Activated CD4-positive, alpha-beta memory T cell treated with anti-CD3 and anti-CD28 coated beads, Interleukin-2, amount 10 ng/mL, durations not matched to agents 7 days and 5 days (primary cell): Measurements from ENCODE around the gene PRKAG2. TPM values are rescaled to one million over a fixed set of nuclear protein-coding genes. Genes with fewer than 3 reads are reported as not detected.

Source experiments
- CTCF ChIA-PET: fragments of 350-600 bp; sonication (Branson Sonifier 250); formaldehyde crosslinking; loops from one replicate; lab custom pipeline; 2021; ENCODE audit warnings: antibody characterized with exemption, inconsistent platforms; lab: Charles Lee
- POLR2A ChIA-PET: fragments of 350-600 bp; sonication (Branson Sonifier 250); formaldehyde crosslinking; loops from one replicate; lab custom pipeline; 2021; ENCODE audit warnings: antibody characterized with exemption; lab: Charles Lee
- DNase-seq: peaks from one replicate; pipeline ENCODE4 v3.0.0-alpha.2; 2020
- H3K27ac Mint-ChIP-seq: one replicate; pipeline ENCODE4 v1.8.0; 2021; ENCODE audit warnings: mild to moderate bottlenecking, mixed read lengths
- H3K27me3 Mint-ChIP-seq: one replicate; pipeline ENCODE4 v1.8.0; 2021; ENCODE audit warnings: mixed read lengths
- H3K36me3 Mint-ChIP-seq: one replicate; pipeline ENCODE4 v1.8.0; 2021; ENCODE audit warnings: low read depth, mixed read lengths
- H3K4me1 Mint-ChIP-seq: one replicate; pipeline ENCODE4 v1.8.0; 2021; ENCODE audit warnings: mixed read lengths
- H3K4me3 Mint-ChIP-seq: one replicate; pipeline ENCODE4 v1.8.0; 2021; ENCODE audit warnings: mild to moderate bottlenecking, mixed read lengths
- H3K9me3 Mint-ChIP-seq: one replicate; pipeline ENCODE4 v1.8.0; 2021; ENCODE audit warnings: mixed read lengths
- total RNA-seq, 2 experiments: library from RNA; stranded (reverse); gene quantifications; one replicate each; pipeline ENCODE4 v1.2.3, GENCODE V29; 2021

The PRKAG2 gene
- total RNA-seq, 2 experiments from 2014 or later, result 25.4 to 33.7 TPM

GRCh38 chr7:151854720-151855071 is 22.2 kb downstream of the PRKAG2 start:
- DNase-seq, result no peak
- H3K36me3 Mint-ChIP-seq, result no peaks in the 10 kb centered on the region

GRCh38 chr7:151853896-151854719 is 22.8 kb downstream of the PRKAG2 start:
- POLR2A ChIA-PET, result no interaction called here
- Mint-ChIP-seq H3K27ac (no peak overlapping the region), H3K4me3 (no peak overlapping the region), H3K9me3 (no peaks in the 10 kb centered on the region), H3K36me3 (no peaks in the 10 kb centered on the region), H3K27me3 (no peaks in the 10 kb centered on the region), H3K4me1 (peaks cover 14% of the 10 kb centered on the region)
- no peak for DNase-seq
- CTCF ChIA-PET, result no interaction called here

More at GRCh38 chr7:151854720-151855071, 22.2 kb downstream of the PRKAG2 start:
- peaks cover 14% of the 10 kb centered on the region for H3K4me1 Mint-ChIP-seq
- H3K27ac Mint-ChIP-seq, result no peak overlapping the region
- ChIA-PET POLR2A (no interaction called here), CTCF (no interaction called here)
- H3K4me3 Mint-ChIP-seq, result no peak overlapping the region
- H3K9me3 Mint-ChIP-seq, result no peaks in the 10 kb centered on the region
- H3K27me3 Mint-ChIP-seq, result no peaks in the 10 kb centered on the region

GRCh38 chr7:151852486-151853396 is 24.2 kb downstream of the PRKAG2 start:
- no peak for DNase-seq
- CTCF ChIA-PET, result no interaction called here
- Mint-ChIP-seq H3K4me3 (no peak overlapping the region), H3K4me1 (peaks cover 14% of the 10 kb centered on the region), H3K27me3 (no peaks in the 10 kb centered on the region), H3K36me3 (no peaks in the 10 kb centered on the region), H3K9me3 (no peaks in the 10 kb centered on the region), H3K27ac (no peak overlapping the region)
- POLR2A ChIA-PET, result no interaction called here

GRCh38 chr7:151851782-151852181 is 25.1 kb downstream of the PRKAG2 start:
- H3K27me3 Mint-ChIP-seq, result no peaks in the 10 kb centered on the region
- peak overlapping the region; percentile 58 for H3K4me3 Mint-ChIP-seq
- ChIA-PET POLR2A (interaction anchor here (1.0 to 2.7 kb wide), 2 partner anchors 12 to 18 kb away, joined by 4 to 13 read pairs; no protein-coding TSS in a partner anchor), CTCF (interaction anchor here (1.1 to 1.3 kb wide), 2 partner anchors 69 to 218 kb away, joined by 3 read pairs; no protein-coding TSS in a partner anchor)
- peaks cover 14% of the 10 kb centered on the region for H3K4me1 Mint-ChIP-seq
- no peak for DNase-seq
- H3K27ac Mint-ChIP-seq, result peak overlapping the region; percentile 54
- no peaks in the 10 kb centered on the region for H3K9me3 Mint-ChIP-seq
- H3K36me3 Mint-ChIP-seq, result no peaks in the 10 kb centered on the region

GRCh38 chr7:151851145-151851751 is 25.7 kb downstream of the PRKAG2 start:
- Mint-ChIP-seq H3K27ac (peak overlapping the region; percentile 42), H3K36me3 (no peaks in the 10 kb centered on the region), H3K4me1 (peaks cover 14% of the 10 kb centered on the region), H3K4me3 (peak overlapping the region; percentile 58), H3K27me3 (no peaks in the 10 kb centered on the region), H3K9me3 (no peaks in the 10 kb centered on the region)
- ChIA-PET POLR2A (interaction anchor here (1.0 to 2.7 kb wide), 2 partner anchors 12 to 19 kb away, joined by 4 to 13 read pairs; no protein-coding TSS in a partner anchor), CTCF (interaction anchor here (1.1 to 1.3 kb wide), 2 partner anchors 69 to 217 kb away, joined by 3 read pairs; no protein-coding TSS in a partner anchor)
- DNase-seq, result peak; percentile 33

- no peaks in the 10 kb centered on the region for H3K27me3 Mint-ChIP-seq
- H3K27ac Mint-ChIP-seq, result peak overlapping the region; percentile 42
- H3K9me3 Mint-ChIP-seq, result no peaks in the 10 kb centered on the region
- DNase-seq, result no peak
- ChIA-PET CTCF (interaction anchor here (1.1 to 1.3 kb wide), 2 partner anchors 68 to 217 kb away, joined by 3 read pairs; no protein-coding TSS in a partner anchor), POLR2A (interaction anchor here (0.8 to 2.7 kb wide), 3 partner anchors 11 to 34 kb away, joined by 3 to 13 read pairs (median 4); no protein-coding TSS in a partner anchor)
- no peaks in the 10 kb centered on the region for H3K36me3 Mint-ChIP-seq
- peak overlapping the region; percentile 41 for H3K4me3 Mint-ChIP-seq
- H3K4me1 Mint-ChIP-seq, result peaks cover 14% of the 10 kb centered on the region
Observed at GRCh38 chr7:151850491-151851124, 26.3 kb downstream of the PRKAG2 start.

- no peaks in the 10 kb centered on the region for H3K9me3 Mint-ChIP-seq
- POLR2A ChIA-PET, result interaction anchor here (2.7 kb wide), 1 partner anchor 10 kb away, joined by 13 read pairs; no protein-coding TSS in a partner anchor
- no peaks in the 10 kb centered on the region for H3K27me3 Mint-ChIP-seq
- no peak overlapping the region for H3K4me3 Mint-ChIP-seq
- CTCF ChIA-PET, result no interaction called here
- no peak overlapping the region for H3K27ac Mint-ChIP-seq
- no peak for DNase-seq
- H3K4me1 Mint-ChIP-seq, result peaks cover 14% of the 10 kb centered on the region
- no peaks in the 10 kb centered on the region for H3K36me3 Mint-ChIP-seq
Observed at GRCh38 chr7:151849879-151850260, 27.0 kb downstream of the PRKAG2 start.

- no peak overlapping the region for H3K27ac Mint-ChIP-seq
- no peaks in the 10 kb centered on the region for H3K36me3 Mint-ChIP-seq
- no peak overlapping the region for H3K4me3 Mint-ChIP-seq
- H3K4me1 Mint-ChIP-seq, result peaks cover 14% of the 10 kb centered on the region
- ChIA-PET POLR2A (interaction anchor here (2.7 kb wide), 1 partner anchor 10 kb away, joined by 13 read pairs; no protein-coding TSS in a partner anchor), CTCF (no interaction called here)
- DNase-seq, result no peak
- no peaks in the 10 kb centered on the region for H3K9me3 Mint-ChIP-seq
- H3K27me3 Mint-ChIP-seq, result no peaks in the 10 kb centered on the region
Observed at GRCh38 chr7:151849008-151849878, 27.7 kb downstream of the PRKAG2 start.

- Mint-ChIP-seq H3K27me3 (no peaks in the 10 kb centered on the region), H3K9me3 (no peaks in the 10 kb centered on the region), H3K4me3 (no peak overlapping the region), H3K36me3 (no peaks in the 10 kb centered on the region), H3K27ac (no peak overlapping the region), H3K4me1 (peaks cover 14% of the 10 kb centered on the region)
- DNase-seq, result no peak
- CTCF ChIA-PET, result interaction anchor here (1.8 kb wide), 1 partner anchor 9 kb away, joined by 4 read pairs; no protein-coding TSS in a partner anchor
- POLR2A ChIA-PET, result interaction anchor here (1.2 kb wide), 1 partner anchor 9 kb away, joined by 3 read pairs; no protein-coding TSS in a partner anchor
Observed at GRCh38 chr7:151847681-151848081, 29.2 kb downstream of the PRKAG2 start.

- no peak for DNase-seq
- no peak overlapping the region for H3K27ac Mint-ChIP-seq
- no peaks in the 10 kb centered on the region for H3K36me3 Mint-ChIP-seq
- ChIA-PET CTCF (interaction anchor here (1.8 kb wide), 1 partner anchor 8 kb away, joined by 4 read pairs; no protein-coding TSS in a partner anchor), POLR2A (interaction anchor here (1.2 kb wide), 1 partner anchor 8 kb away, joined by 3 read pairs; no protein-coding TSS in a partner anchor)
- H3K27me3 Mint-ChIP-seq, result no peaks in the 10 kb centered on the region
- no peaks in the 10 kb centered on the region for H3K9me3 Mint-ChIP-seq
- peaks cover 14% of the 10 kb centered on the region for H3K4me1 Mint-ChIP-seq
- no peak overlapping the region for H3K4me3 Mint-ChIP-seq
Observed at GRCh38 chr7:151847136-151847535, 29.8 kb downstream of the PRKAG2 start.
